Amygdala (tissue), 56 donors: ENCODE measurements around the gene C1QTNF12.

Experiments used
- DNase-seq, 56 donors: peaks; one replicate each; lab custom pipeline; 2025; lab: John Stamatoyannopoulos, UW

Gene C1QTNF12

GRCh38 chr1:1242461-1243265 lies 3.9 kb downstream of the C1QTNF12 start:
- DNase-seq = no peak

DNA sequence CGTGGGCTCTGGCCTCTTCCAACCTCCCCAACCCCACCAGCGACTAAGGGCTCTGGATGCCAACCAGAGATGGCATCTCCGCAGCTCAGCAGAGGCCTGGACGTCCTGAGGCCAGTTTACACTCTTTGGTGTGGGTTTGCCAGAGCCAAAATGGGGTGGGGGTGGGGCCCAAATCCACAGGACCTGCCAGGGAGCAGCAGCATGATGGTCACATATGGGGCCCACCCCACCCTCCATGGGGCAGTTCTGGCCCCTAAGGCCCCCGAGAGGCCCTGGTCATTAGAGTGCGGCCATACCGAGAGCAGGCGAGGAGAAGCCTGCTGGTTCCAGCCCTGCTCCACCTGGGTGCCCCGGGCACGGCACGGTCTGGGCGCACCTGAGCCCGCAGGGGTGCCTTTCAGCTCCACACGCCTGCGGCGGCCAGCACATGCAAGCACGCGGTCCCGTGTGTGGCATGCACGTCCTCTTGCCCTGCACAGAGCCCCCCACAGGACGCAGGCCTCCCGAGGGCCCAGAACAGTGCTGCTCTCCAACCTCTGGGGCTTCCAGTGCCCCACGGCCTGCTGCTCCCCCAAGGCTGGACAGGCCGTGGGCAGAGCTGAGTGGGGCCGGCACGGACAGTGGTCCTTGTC lies 4.8 kb downstream of the C1QTNF12 start:
- no peak for DNase-seq

- no peak for DNase-seq
Observed at GRCh38 chr1:1240822-1241587, 5.5 kb downstream of the C1QTNF12 start.

GRCh38 chr1:1240348-1240732 lies 6.2 kb downstream of the C1QTNF12 start:
- no peak for DNase-seq

GRCh38 chr1:1239614-1240347 lies 6.7 kb downstream of the C1QTNF12 start:
- no peak for DNase-seq

GRCh38 chr1:1239227-1239613 lies 7.3 kb downstream of the C1QTNF12 start:
- DNase-seq = no peak

GRCh38 chr1:1238702-1239178 lies 7.8 kb downstream of the C1QTNF12 start:
- no peak for DNase-seq

- DNase-seq = peak in 2 of 56 donors; percentile 13 to 47
Observed at GRCh38 chr1:1237874-1238701, 8.4 kb downstream of the C1QTNF12 start.

DNA sequence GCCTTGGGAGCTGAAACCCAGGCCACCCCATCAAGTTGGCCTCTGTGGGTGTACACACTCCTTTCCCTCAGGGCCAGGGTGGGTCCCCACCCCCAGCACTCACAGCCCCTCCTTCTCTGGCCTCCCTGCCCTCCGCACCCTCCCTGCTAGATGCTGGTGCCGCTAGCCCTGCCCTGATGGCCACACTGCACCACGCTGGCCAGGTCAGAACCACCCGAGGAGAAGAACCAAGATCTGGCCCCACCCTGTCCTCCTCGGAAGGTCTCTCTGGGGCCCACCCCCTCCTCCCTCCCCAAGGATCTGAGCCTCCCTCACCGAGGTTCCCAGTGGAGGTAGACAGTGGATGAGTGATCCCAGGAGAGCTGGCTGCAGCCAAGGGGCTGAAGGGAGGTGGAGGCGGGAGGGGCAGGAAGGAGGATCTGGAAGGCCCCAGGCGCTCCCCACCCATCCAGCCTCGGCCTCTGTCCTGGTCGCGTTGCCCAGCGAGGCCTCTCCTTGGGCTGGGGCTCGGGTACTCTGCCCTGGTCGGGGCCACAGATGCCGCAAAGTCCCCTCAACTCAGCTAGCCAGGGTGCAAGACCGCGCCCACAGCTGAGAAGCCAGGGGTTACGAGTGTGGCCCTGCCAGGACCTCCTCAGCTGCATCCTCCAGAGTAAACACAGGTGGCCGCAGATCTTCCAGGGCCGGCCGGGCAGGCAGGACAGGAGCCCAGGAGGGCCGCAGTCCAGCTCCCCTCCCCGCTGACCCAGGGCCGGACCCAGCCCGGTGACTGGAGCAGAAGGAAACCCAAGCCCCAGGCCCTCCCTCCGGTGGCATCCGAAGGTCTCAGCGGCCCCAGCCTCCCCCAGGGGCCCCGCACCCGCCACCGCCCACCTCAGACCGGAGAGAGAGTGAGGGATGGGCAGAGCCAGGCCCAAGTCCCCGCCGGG lies 9.3 kb downstream of the C1QTNF12 start:
- no peak for DNase-seq

GRCh38 chr1:1236176-1236763 lies 10.3 kb downstream of the C1QTNF12 start:
- DNase-seq = no peak

DNA sequence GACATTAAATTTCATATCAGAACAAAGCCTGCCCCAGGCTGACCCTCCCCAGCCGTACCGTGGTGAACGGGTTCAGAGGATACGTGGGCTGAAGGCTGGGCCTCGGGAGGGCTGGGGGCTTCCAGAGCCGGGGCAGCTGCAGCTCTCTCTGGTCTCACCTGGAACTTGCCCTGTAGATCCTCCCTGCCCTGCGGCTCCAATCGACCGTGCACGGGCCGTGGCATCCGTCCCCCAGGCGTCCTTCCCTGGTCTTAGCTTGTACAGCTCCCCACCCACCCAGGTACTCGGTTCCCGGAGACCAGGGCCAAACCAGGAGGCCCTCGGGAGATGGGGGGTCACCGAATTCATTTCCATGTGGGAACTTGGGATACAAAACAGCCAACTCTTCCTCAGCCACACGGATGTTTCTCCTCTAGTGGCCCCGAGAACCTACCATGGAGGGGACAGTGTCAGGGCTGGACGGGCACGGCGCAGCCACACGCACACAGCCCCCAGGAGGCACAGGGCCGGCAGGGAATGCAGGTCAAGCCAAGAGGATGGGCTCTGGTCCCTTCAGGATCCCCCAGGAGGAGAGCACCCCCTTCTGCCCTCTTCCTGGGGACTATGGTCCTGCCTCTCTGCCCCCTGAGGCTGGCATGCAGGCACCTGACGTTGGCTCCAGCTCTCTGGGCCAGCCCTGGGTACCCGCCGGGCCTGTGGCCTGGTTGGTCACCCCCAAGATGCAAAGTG lies 11.3 kb downstream of the C1QTNF12 start:
- DNase-seq = no peak

GRCh38 chr1:1234180-1234808 lies 12.2 kb downstream of the C1QTNF12 start:
- DNase-seq = no peak

- no peak for DNase-seq
Observed at GRCh38 chr1:1233567-1233892, 13.0 kb downstream of the C1QTNF12 start.

DNA sequence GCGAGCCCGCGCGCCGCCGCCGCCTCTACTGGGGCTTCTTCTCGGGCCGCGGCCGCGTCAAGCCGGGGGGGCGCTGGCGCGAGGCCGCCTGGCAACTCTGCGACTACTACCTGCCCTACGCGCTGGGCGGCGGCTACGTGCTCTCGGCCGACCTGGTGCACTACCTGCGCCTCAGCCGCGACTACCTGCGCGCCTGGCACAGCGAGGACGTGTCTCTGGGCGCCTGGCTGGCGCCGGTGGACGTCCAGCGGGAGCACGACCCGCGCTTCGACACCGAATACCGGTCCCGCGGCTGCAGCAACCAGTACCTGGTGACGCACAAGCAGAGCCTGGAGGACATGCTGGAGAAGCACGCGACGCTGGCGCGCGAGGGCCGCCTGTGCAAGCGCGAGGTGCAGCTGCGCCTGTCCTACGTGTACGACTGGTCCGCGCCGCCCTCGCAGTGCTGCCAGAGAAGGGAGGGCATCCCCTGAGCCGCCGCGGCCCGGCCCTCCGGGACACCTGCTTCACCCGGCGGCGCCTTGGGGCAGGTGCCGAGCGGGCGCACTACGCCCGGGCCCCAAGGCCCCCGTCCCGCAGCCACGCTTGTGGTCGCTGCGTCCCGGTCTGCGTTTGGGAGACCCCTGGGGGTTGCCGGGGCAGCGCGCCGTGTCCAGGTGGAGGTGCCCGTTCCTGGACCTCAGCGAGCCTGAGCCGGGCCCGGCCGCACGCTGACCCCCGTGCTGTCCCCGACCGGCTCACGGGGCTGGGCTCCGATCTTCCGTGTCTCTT lies 13.5 kb downstream of the C1QTNF12 start:
- DNase-seq = peak in 1 of 56 donors; percentile 43

DNA sequence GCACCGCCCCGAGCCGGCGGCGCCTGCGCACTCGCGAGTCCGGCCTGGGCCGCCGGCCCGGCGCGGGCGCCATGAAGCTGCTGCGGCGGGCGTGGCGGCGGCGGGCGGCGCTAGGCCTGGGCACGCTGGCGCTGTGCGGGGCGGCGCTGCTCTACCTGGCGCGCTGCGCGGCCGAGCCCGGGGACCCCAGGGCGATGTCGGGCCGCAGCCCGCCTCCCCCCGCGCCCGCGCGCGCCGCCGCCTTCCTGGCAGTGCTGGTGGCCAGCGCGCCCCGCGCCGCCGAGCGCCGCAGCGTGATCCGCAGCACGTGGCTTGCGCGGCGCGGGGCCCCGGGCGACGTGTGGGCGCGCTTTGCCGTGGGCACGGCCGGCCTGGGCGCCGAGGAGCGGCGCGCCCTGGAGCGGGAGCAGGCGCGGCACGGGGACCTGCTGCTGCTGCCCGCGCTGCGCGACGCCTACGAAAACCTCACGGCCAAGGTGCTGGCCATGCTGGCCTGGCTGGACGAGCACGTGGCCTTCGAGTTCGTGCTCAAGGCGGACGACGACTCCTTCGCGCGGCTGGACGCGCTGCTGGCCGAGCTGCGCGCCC lies 14.2 kb downstream of the C1QTNF12 start, which contains the start of gene B3GALT6:
Gene B3GALT6, plus strand, starts transcription at position 30 of the 588 bp plus-strand sequence. Its CDS starts 42 bp downstream, at position 72.
- DNase-seq = peak in 3 of 56 donors; percentile 40 to 68 (median 66)
